Muscle of leg (tissue), 11 donors: Measurements from ENCODE around the gene RAD21L1. TPM values are rescaled to one million over a fixed set of nuclear protein-coding genes. Genes with fewer than 3 reads are reported as not detected.
"Not testable (repeated sequence)": the region's sequence is repeated elsewhere in the genome, so short reads cannot be mapped to it uniquely, and the experiment has no call there.

Source experiments
- DNase-seq: peaks from one replicate; pipeline ENCODE4 v3.0.0; 2013
- H3K27ac ChIP-seq: one replicate; pipeline ENCODE4 v1.5.1; 2013; ENCODE audit warnings: mild to moderate bottlenecking, low read length, control low read depth
- H3K27me3 ChIP-seq: one replicate; pipeline ENCODE4 v1.6.1; 2013; ENCODE audit warnings: low read length; ENCODE audit not compliant: control insufficient read depth, insufficient read depth
- H3K36me3 ChIP-seq: one replicate; pipeline ENCODE4 v1.6.1; 2013; ENCODE audit warnings: low read length; ENCODE audit not compliant: control insufficient read depth, insufficient read depth
- H3K4me1 ChIP-seq: one replicate; pipeline ENCODE4 v1.6.1; 2013; ENCODE audit warnings: low read length; ENCODE audit not compliant: control insufficient read depth, insufficient read depth
- H3K4me3 ChIP-seq: one replicate; pipeline ENCODE4 v1.5.1; 2013; ENCODE audit warnings: low read length, control low read depth
- H3K9me3 ChIP-seq: replicated peaks from 2 replicates; pipeline ENCODE4 v1.6.1; 2013; ENCODE audit warnings: low read depth, low read length; ENCODE audit not compliant: control insufficient read depth
- WGBS: methylation state at CpG from one replicate; pipeline ENCODE4 v1.1.5; 2013; ENCODE audit warnings: missing lambda C conversion rate; ENCODE audit not compliant: insufficient coverage; 5-methylcytosine and 5-hydroxymethylcytosine counted together
- polyA plus RNA-seq, 8 donors: library from polyadenylated mRNA; unstranded; fragments of 120-200 nt; gene quantifications; one replicate each; pipeline versions ENCODE4 v1.2.1 to v1.2.3, GENCODE V29; 2013; ENCODE audit warnings: inconsistent platforms in 1 of 8, low replicate concordance in 1 of 8; ENCODE audit not compliant: insufficient read length in 8 of 8, insufficient read depth in 1 of 8
- total RNA-seq: library from RNA; stranded (reverse); fragments of 120-200 nt; gene quantifications from one replicate; pipeline ENCODE4 v1.2.4, GENCODE V29; 2013

Gene RAD21L1
- total and polyA plus RNA-seq, 9 donors: not detected

DNA sequence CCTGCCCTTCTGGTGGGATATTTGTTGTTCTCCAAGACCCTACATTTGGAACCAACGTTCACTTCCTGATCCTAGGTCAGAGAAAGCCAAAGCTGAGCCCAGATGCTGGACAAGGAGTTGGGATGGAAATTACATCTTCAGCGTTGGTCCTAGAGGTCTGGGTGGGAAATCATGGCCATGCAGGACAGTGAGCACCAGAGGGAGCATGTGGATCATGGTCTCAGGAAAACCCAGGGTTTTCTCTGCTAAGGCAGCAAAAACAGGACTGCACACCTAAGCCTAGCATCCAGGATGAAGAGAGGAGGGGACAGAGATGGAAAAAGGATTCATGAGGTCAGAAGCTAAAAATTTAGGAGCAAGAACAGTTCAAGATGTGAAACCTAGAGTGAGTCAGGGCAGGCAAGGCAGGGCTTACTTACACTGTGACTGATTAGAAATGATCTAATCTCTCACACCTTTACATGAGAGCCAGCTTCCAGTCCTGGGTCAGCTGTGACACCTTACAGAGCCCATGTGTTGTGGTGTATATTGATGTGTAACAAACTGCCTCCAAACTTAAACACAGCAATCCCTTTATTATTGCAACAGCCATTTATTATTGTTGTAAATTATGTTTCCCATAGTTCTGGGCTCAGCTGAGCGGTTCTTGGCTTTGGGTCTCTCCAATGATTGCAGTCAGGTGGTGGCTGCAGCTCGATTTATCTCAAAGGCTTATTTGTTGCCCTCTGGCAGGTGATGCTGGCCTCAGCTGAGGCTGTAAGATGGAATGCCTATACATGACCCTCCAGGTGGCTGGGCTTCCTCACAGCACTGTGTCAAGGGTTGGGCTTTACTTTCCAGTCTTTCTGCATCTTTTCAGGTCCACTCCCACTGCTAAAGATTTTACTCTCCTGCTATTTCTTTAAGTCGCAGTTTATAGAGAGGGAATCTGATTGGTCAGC, 16.1 kb upstream of the RAD21L1 start:
- DNase-seq: no peak
- H3K4me1 ChIP-seq: no peaks in the 10 kb centered on the region
- no peaks in the 10 kb centered on the region for H3K9me3 ChIP-seq
- no peak overlapping the region for H3K4me3 ChIP-seq
- H3K27ac ChIP-seq: no peak overlapping the region
- peaks cover 9% of the 10 kb centered on the region for H3K27me3 ChIP-seq
- WGBS: 38% methylated on average over 4 of the region's 5 CpGs
- H3K36me3 ChIP-seq: no peaks in the 10 kb centered on the region

DNA sequence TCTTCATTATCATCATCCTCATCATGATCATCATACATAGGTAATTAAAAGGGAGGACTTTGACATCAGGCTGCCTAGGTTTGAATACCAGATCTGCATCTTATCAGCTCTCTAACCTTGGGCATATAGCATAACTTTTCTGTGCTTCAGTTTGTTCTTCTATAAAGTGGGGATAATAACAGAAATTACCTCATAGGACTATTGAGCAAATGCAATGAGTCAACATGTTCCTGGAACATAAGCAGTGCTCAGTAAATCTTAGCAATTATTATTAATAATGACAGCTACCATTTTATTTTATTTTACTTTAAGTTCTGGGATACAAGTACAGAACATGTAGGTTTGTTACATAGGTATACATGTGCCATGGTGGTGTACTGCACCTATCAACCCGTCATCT, 15.3 kb upstream of the RAD21L1 start:
- H3K4me1 ChIP-seq: no peaks in the 10 kb centered on the region
- no peak overlapping the region for H3K4me3 ChIP-seq
- H3K9me3 ChIP-seq: no peaks in the 10 kb centered on the region
- no peak overlapping the region for H3K27ac ChIP-seq
- H3K36me3 ChIP-seq: no peaks in the 10 kb centered on the region
- WGBS: no CpG with 5 or more reads among the region's 1 CpG
- no peak for DNase-seq
- H3K27me3 ChIP-seq: peaks cover 9% of the 10 kb centered on the region

DNA sequence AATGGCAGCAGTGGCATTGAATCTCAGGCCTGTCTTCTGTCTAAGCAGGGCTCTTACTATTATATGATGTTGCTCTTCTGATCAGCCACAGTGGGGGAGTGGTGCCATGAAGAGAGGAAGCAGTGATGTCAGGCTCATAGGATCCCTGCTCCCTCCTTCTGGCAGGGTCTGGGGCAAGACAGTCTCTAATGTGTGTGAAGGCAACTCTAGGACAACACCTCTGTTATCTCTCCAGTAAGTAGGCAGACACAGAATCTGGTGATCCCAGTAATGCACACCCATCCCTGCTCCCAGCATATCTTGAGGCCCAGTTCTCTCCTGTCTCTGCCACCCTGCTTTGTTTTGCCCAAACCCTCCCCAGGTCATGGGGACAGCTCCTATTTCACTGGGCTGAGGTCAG, 13.8 kb upstream of the RAD21L1 start:
- no peak for DNase-seq
- Histone ChIP-seq H3K36me3 (no peaks in the 10 kb centered on the region), H3K27ac (no peak overlapping the region), H3K4me3 (no peak overlapping the region), H3K27me3 (peaks cover 9% of the 10 kb centered on the region), H3K9me3 (no peaks in the 10 kb centered on the region), H3K4me1 (no peaks in the 10 kb centered on the region)

DNA sequence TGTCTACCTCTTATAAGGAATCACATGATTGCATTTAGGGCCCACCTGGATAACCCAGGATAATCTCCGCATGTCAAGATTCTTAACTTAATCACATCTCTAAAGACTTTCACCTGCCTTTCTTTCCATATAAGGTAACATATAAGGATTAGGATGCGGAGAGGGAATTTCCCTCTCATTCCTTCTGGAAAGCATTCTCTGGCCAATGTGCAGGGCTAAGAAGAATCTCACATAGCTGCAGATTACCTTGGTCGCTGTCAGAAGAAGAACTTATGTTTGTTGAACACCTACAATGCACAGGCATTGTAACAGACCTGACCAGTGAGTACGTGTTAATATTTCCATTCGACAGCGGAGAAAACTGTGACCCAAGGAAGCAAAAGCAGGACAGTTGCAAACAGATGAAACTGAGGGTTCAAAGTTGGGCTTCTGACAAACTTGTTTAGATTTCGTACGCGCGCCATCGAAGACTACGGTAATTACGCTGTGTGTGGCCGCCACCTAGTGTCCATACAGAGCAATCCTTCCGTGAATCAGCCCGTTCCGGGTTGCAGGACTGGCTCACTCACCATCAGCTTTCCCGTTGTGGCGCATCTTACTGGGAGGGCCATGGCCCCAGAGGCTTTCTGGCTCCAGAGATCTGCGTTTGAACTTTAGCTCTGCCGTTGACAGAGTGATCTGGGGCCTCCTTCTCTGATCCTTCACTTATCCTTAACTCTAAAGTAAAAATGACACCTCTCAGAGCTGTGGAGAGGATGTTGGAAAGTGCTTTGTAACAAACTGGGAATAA, 13.0 kb upstream of the RAD21L1 start:
- Histone ChIP-seq H3K4me3 (no peak overlapping the region), H3K4me1 (no peaks in the 10 kb centered on the region), H3K27me3 (peaks cover 9% of the 10 kb centered on the region), H3K9me3 (no peaks in the 10 kb centered on the region), H3K36me3 (no peaks in the 10 kb centered on the region), H3K27ac (no peak overlapping the region)
- DNase-seq: peak; percentile 66
- WGBS: 4% methylated on average over 17 of the region's 21 CpGs

DNA sequence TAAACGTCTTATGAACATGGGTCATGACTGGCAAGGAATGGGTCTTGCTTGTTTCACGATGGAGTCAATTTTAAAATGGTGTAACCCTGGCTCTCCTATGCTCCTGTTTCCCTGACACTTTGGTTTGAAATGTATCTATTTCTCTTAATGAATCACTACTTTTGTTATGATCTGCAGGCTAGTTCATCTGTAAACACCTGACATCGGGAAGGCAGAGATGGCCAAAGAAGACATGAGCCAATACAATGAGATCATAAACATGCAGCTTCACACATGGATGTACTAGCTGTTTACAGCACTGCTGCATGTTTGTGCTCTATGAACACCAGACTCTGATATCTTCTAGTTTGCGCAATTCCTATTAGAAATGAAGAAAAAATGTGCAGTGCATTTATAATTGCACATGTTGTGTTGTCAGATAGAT, 11.0 kb upstream of the RAD21L1 start:
- peaks cover 7% of the 10 kb centered on the region for H3K27me3 ChIP-seq
- 100% methylated on average over 1 of the region's 4 CpGs for WGBS
- no peak overlapping the region for H3K27ac ChIP-seq
- no peaks in the 10 kb centered on the region for H3K36me3 ChIP-seq
- H3K9me3 ChIP-seq: no peaks in the 10 kb centered on the region
- no peak overlapping the region for H3K4me3 ChIP-seq
- DNase-seq: no peak
- H3K4me1 ChIP-seq: no peaks in the 10 kb centered on the region

DNA sequence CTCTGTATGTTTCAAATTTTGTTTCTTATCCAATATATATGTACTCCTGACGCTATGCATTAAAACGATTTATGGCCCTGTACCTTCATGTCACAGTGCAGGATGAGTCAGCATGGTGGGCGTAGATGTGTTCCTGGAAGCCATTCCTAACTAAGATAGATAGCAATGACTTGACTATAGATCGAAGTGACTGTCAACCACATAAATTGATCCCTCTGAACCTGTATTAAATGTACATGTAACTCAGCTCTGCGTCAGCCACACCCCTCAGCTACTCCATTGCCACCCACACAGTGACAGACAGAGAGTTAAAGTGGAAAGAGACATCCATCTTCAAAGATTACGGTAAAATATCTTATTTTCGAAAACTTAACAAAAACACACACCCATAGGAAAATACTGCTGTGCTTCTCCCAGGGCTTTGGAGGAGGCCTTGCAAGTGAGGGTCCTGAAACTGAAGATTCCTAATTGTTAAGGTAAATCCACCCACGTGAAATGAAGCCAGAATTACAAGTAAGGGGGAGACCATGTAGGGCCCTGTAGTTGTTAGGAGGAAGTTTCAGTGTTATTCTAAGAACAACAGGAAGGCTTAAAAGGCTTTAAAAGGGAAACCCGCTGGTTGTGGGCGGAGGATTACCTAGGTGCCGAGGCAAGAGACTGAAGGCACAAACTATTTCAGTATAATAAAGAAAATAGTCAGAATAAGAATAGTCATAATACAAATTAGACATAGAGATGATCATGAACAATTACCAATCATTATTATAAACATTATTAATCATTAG, 10.3 kb upstream of the RAD21L1 start:
- H3K9me3 ChIP-seq: no peaks in the 10 kb centered on the region
- WGBS: 50% methylated on average over 2 of the region's 11 CpGs
- DNase-seq: no peak
- H3K4me3 ChIP-seq: no peak overlapping the region
- H3K36me3 ChIP-seq: no peaks in the 10 kb centered on the region
- H3K27me3 ChIP-seq: peaks cover 7% of the 10 kb centered on the region
- no peaks in the 10 kb centered on the region for H3K4me1 ChIP-seq
- no peak overlapping the region for H3K27ac ChIP-seq

DNA sequence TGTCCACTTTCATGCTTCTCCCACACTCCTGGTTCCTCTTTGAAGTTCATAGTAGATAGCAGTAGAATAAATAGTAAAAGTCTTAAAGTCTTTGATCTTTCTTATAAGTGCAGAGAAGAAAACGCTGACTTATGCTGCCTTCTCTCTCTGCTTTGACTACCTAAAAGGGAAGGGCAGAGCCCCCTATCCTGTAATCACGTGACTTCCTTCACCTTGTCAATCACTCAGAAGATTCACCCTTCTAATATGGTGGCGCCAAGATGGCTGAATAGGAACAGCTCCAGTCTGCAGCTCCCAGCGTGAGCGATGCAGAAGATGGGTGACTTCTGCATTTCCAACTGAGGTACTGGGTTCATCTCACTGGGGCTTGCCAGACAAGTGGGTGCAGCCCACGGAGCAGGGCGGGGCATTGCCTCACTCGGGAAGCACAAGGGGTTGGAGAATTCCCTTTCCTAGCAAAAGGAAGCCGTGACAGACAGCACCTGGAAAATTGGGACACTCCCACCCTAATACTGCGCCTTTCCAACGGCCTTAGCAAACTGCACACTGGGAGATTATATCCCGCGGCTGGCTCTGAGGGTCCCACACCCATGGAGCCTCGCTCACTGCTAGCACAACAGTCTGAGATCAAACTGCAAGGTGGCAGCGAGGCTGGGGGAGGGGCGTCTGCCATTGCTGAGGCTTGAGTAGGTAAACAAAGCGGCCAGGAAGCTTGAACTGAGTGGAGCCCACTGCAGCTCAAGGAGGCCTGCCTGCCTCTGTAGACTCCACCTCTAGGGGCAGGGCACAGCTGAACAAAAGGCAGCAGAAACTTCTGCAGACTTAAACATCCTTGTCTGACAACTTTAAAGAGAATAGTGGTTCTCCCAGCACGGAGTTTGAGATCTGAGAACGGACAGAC, 9.1 kb upstream of the RAD21L1 start:
- DNase-seq, H3K36me3 ChIP-seq, H3K27ac ChIP-seq, H3K27me3 ChIP-seq, H3K9me3 ChIP-seq, H3K4me1 ChIP-seq, H3K4me3 ChIP-seq: not testable (repeated sequence)
- 80% methylated on average over 16 of the region's 19 CpGs for WGBS

DNA sequence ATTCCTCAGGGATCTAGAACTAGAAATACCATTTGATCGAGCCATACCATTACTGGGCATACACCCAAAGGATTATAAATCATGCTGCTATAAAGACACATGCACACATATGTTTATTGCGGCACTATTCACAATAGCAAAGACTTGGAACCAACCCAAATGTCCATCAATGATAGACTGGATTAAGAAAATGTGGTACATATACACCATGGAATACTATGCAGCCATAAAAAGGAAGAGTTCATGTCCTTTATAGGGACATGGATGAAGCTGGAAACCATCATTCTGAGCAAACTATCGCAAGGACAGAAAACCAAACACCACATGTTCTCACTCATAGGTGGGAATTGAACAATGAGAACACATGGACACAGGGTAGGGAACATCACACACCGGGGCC, 3.1 kb upstream of the RAD21L1 start:
- H3K4me1 ChIP-seq, H3K36me3 ChIP-seq, H3K9me3 ChIP-seq, H3K4me3 ChIP-seq, H3K27ac ChIP-seq, DNase-seq: not testable (repeated sequence)
- peaks cover 22% of the 10 kb centered on the region for H3K27me3 ChIP-seq
- WGBS: no CpG with 5 or more reads among the region's 4 CpGs

DNA sequence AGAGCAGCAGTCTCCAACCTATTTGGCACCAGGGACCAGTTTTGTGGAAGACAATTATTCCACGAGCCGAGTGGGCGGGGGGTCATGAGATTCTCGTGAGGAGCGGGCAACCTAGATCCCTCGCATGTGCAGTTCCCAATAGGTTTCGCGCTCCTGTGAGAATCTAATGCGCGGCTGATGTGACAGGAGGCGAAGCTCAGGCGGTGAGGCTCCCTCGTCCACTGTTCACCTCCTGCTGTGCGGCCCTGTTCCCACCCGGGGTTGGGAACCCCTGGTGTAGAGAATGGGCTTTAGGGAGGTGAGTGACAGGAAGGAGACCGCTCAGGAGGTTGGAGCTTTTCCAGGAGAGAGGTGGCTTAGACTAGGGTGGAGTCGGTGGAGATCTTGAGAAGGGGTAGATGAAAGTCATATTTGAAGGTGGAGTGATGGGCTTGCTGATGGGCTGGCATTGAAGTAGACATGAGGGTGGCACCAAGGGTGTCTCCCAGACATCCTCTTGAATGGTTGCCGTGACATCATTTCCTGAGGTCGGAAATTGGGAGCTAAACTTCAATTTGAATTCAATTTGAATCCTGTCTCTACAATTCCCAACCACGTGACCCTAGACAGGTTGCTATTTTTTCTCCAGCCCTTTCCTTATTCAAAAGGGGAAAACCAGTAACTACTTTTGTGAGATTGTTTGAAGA, 1.5 kb upstream of the RAD21L1 start:
- Histone ChIP-seq H3K4me3 (no peak overlapping the region), H3K36me3 (no peaks in the 10 kb centered on the region), H3K27me3 (peaks cover 23% of the 10 kb centered on the region), H3K9me3 (no peaks in the 10 kb centered on the region), H3K4me1 (peaks cover 7% of the 10 kb centered on the region), H3K27ac (no peak overlapping the region)
- 78% methylated on average over 17 of the region's 20 CpGs for WGBS
- no peak for DNase-seq
